Head of caudate nucleus (tissue), 42 donors: ENCODE measurements around the gene PIP4K2A.
"Not testable (repeated sequence)": the region's sequence is repeated elsewhere in the genome, so short reads cannot be mapped to it uniquely, and the experiment has no call there.

Experiments
- DNase-seq, 42 donors: peaks; one replicate each; pipeline versions ENCODE4 v3.0.0 to v3.0.0-alpha.2; 2020 to 2021; ENCODE audit warnings: mixed read lengths in 7 of 42
- intact Hi-C: fragments of 100-400 bp; cut with DNase I; formaldehyde crosslinking; loops from one replicate; pipeline ENCODE4 v1.15.0; 2022

Gene PIP4K2A

GRCh38 chr10:22714479-22715289, at the start of gene PIP4K2A:
TSS of gene PIP4K2A (minus strand) at chr10:22714578. CDS start at chr10:22714326, 252 bp downstream.
- intact Hi-C loops: loop anchor here (5.0 kb wide), 2 partner anchors 97 to 268 kb away; no protein-coding TSS in a partner anchor
- peak in 40 of 42 donors; percentile 56 to 91 (median 82) for DNase-seq

GRCh38 chr10:22761569-22762220, 47.3 kb upstream of the PIP4K2A start:
- DNase-seq: peak; percentile 42 to 91 (median 79)
- intact Hi-C loops: no loop called here

GRCh38 chr10:22760025-22760424, 45.6 kb upstream of the PIP4K2A start:
- intact Hi-C loops: no loop called here
- DNase-seq: no peak

GRCh38 chr10:22758867-22759266, 44.5 kb upstream of the PIP4K2A start:
- intact Hi-C loops: no loop called here
- DNase-seq: peak in 12 of 42 donors; percentile 18 to 69 (median 48)

- intact Hi-C loops: no loop called here
Observed at GRCh38 chr10:22754296-22754695, 39.9 kb upstream of the PIP4K2A start.

GRCh38 chr10:22753786-22754185, 39.4 kb upstream of the PIP4K2A start:
- intact Hi-C loops: no loop called here
- no peak for DNase-seq

More at GRCh38 chr10:22754296-22754695, 39.9 kb upstream of the PIP4K2A start:
- no peak for DNase-seq

- intact Hi-C loops: no loop called here
- no peak for DNase-seq
Observed at GRCh38 chr10:22752272-22752889, 38.0 kb upstream of the PIP4K2A start.

GRCh38 chr10:22750131-22750530, 35.8 kb upstream of the PIP4K2A start:
- intact Hi-C loops: no loop called here

GRCh38 chr10:22744858-22745257, 30.5 kb upstream of the PIP4K2A start:
- DNase-seq, intact Hi-C loops: not testable (repeated sequence)

More at GRCh38 chr10:22750131-22750530, 35.8 kb upstream of the PIP4K2A start:
- no peak for DNase-seq

GRCh38 chr10:22742678-22743077, 28.3 kb upstream of the PIP4K2A start:
- intact Hi-C loops: no loop called here

GRCh38 chr10:22741631-22742030, 27.3 kb upstream of the PIP4K2A start:
- intact Hi-C loops, DNase-seq: not testable (repeated sequence)

More at GRCh38 chr10:22742678-22743077, 28.3 kb upstream of the PIP4K2A start:
- DNase-seq: no peak

GRCh38 chr10:22740180-22740579, 25.8 kb upstream of the PIP4K2A start:
- intact Hi-C loops: no loop called here
- DNase-seq: no peak

GRCh38 chr10:22737587-22737986, 23.2 kb upstream of the PIP4K2A start:
- DNase-seq: no peak
- intact Hi-C loops: no loop called here

- intact Hi-C loops: no loop called here
- DNase-seq: no peak
Observed at GRCh38 chr10:22736134-22736533, 21.8 kb upstream of the PIP4K2A start.

GRCh38 chr10:22733992-22734391, 19.6 kb upstream of the PIP4K2A start:
- no peak for DNase-seq
- intact Hi-C loops: no loop called here

- intact Hi-C loops: no loop called here
- DNase-seq: no peak
Observed at GRCh38 chr10:22727663-22728062, 13.3 kb upstream of the PIP4K2A start.

- no peak for DNase-seq
- intact Hi-C loops: no loop called here
Observed at GRCh38 chr10:22727112-22727511, 12.7 kb upstream of the PIP4K2A start.

GRCh38 chr10:22724773-22725172, 10.4 kb upstream of the PIP4K2A start:
- intact Hi-C loops: no loop called here
- DNase-seq: no peak

GRCh38 chr10:22723783-22724182, 9.4 kb upstream of the PIP4K2A start:
- intact Hi-C loops: no loop called here
- DNase-seq: no peak

- peak in 5 of 42 donors; percentile 26 to 46 (median 33) for DNase-seq
- intact Hi-C loops: no loop called here
Observed at GRCh38 chr10:22723343-22723779, 9.0 kb upstream of the PIP4K2A start.
